GM18873 (cell line): ENCODE data around the gene OR1N2.
"Not testable (repeated sequence)": the region's sequence is repeated elsewhere in the genome, so short reads cannot be mapped to it uniquely, and the experiment has no call there.

Experiments used
- ATAC-seq: cut with Tn5 transposase; IDR thresholded peaks from one replicate; pipeline ENCODE4 v1.9.1; 2021; ENCODE audit warnings: mild to moderate bottlenecking, moderate library complexity, moderate number of reproducible peaks; ENCODE audit not compliant: unreplicated experiment, low FRiP score

The OR1N2 gene, protein sequence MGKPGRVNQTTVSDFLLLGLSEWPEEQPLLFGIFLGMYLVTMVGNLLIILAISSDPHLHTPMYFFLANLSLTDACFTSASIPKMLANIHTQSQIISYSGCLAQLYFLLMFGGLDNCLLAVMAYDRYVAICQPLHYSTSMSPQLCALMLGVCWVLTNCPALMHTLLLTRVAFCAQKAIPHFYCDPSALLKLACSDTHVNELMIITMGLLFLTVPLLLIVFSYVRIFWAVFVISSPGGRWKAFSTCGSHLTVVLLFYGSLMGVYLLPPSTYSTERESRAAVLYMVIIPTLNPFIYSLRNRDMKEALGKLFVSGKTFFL

DNA sequence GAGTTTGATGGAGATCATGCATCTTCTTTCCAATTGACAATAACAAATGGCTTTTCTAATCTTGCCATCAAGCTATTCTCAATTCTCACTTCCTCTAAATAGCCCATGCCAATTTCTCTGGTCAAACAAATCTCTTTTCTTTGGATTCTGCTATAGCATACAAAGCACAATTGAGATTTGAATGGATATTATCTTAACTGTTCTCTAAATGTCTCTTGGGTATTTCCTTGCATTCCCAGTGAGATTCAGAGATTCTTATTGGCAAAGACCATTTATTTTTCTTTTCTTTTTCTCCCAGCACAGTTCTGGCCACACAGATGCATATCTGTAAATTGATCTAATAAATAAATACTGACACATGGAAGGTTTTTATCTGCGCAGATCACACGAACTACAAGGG, at the start of gene OR1N2:
Gene OR1N2 (plus strand): TSS at position 301 of the 400 bp plus-strand sequence. CDS start 100 bp downstream, outside the sequence.
- no peak for ATAC-seq

DNA sequence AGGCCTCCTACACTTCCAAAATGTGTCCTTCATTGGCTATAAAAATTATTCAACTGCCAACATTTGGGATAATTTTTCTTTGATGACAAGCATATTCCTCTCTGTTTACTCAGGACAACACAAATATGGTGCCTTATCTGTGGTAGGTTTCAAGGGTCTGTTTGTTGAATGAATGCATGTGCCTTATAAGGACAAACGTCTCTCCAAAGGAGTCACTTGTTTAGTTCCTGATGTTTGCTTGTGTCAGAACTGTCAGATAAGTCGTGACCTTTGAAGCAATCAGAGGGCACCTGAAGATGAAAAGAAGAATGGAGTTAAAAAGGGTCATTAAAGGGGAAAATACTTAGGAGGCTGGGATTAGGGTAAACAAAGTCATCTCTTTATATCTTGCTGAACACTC, 45.9 kb upstream of the OR1N2 start:
- ATAC-seq, result no peak

DNA sequence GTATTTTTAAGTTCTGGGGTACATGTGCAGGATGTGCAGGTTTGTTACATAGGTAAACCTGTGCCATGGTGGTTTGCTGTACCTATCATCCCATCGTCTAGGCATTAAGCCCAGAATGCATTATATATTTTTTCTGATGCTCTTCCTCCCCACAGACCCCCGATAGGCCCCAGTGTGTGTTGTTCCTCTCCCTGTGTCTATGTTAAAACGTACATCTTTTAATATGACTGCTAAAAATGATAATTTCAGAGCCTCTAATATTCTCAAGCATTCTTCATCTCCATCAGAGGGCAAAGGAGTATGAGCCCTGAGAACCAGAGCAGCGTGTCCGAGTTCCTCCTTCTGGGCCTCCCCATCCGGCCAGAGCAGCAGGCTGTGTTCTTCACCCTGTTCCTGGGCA, 42.4 kb upstream of the OR1N2 start, which contains the start of gene OR1J2:
Gene OR1J2 (plus strand): TSS at position 301 of the 400 bp plus-strand sequence. CDS start 0 bp downstream, at position 301.
- no peak for ATAC-seq

GRCh38 chr9:122518226-122518625, 34.7 kb upstream of the OR1N2 start:
- ATAC-seq, result no peak

DNA sequence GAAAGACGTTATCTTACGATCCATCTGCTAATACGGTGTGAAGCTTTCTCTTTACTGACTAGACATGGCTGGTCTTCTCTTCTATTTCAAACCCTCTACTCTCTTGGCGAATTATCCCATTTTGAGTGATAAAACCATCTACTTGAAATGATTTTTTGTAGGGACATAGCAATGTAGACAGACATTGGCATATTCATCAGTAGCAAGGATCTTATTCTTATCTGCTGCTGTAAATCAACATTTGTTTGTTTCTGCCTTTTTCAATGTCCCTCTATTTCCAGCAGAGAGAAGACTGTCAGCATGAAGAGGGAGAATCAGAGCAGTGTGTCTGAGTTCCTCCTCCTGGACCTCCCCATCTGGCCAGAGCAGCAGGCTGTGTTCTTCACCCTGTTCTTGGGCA, 34.1 kb upstream of the OR1N2 start, which contains the start of gene OR1J4:
Gene OR1J4 (plus strand): TSS at position 301 of the 400 bp plus-strand sequence. CDS start 0 bp downstream, at position 301.
- ATAC-seq, result no peak

DNA sequence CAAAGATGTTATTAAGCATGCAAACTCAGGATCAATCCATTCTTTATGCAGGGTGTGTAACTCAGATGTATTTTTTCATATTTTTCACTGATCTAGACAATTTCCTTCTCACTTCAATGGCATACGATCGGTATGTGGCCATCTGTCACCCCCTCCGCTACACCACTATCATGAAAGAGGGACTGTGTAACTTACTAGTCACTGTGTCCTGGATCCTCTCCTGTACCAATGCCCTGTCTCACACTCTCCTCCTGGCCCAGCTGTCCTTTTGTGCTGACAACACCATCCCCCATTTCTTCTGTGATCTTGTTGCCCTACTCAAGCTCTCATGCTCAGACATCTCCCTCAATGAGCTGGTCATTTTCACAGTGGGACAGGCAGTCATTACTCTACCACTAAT, 33.5 kb upstream of the OR1N2 start:
- no peak for ATAC-seq

- no peak for ATAC-seq
Measured at GRCh38 chr9:122526602-122527001, 26.3 kb upstream of the OR1N2 start.

DNA sequence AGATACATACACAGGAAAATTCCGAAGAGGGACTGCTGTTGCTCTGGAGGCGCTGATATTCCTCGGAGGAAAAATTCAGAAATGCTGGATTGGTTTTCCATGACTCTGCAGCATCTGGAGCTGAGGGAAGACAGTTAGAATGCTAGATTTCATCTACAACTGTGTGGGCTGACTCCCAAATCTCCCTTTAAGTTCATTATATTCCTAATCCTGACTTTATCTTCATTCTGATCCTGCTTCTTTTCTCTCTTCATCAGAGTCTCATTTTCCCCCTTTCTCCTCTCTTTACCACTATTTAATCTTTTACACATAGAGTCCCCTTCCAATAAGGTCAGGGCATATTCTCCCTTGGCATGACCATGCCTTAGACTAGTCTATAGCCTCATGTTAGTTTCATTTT, 25.7 kb upstream of the OR1N2 start, which contains the start of gene OR1N1:
Gene OR1N1 (minus strand): TSS at position 101 of the 400 bp plus-strand sequence. CDS start 0 bp downstream, at position 101.
- no peak for ATAC-seq

- not testable (repeated sequence) for ATAC-seq
Measured at GRCh38 chr9:122531157-122531556, 21.8 kb upstream of the OR1N2 start.

DNA sequence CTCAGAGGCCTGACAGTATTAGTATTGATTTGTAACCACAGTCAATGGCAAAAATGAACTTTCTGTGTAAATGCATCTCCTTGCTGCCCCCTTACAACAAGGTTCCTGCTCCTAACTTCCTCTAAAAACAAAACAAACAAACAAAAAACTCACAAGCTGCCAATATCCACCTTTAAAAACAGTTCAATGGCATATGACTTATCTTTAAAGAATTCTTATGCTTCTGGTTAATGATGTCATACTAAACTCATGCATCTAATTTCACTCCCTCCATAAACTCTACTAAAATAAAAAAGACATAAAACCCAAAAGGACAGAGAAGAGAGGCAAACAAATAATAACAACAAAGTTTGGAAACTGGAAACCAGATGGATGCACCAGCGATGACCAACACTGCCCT, 16.8 kb upstream of the OR1N2 start:
- ATAC-seq, result no peak

GRCh38 chr9:122537066-122537465, 15.8 kb upstream of the OR1N2 start:
- ATAC-seq, result not testable (repeated sequence)

DNA sequence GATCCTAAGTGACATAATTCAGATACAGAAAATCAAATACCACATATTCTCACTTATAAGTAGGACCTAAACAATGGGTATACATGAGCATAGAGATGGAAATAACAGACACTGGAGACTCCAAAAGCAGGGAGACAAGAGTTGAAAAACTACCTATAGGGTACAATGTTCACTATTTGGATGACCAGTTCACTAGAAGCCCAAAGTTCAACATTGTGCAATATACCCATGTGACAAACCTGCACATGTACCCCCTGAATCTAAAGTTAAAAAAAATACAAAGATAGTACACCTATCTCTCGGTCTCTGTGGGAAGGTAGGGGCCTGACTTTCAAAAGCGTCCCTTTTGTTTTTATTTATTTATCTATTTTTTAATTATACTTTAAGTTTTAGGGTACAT, 14.2 kb upstream of the OR1N2 start:
- no peak for ATAC-seq

GRCh38 chr9:122546196-122546595, 6.7 kb upstream of the OR1N2 start:
- no peak for ATAC-seq

DNA sequence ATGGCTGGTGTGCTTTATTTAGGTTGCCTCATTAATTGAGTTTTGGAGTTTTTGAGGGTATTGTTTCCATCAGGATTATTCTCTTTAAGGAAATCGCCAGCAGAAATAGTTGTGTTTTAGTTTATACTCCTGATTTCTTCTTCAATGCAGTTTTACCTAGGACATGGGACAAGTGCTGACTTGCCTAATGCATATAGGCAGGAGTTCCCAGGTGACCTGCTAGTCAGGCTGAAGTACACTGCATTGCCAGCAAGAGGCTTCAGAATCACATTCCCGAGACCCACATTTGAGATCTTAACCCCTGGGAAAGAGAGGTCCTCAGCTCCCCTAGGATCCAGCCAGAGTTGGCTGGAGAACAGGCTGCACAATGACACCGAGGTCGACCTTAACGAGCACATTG, 1.5 kb upstream of the OR1N2 start:
- no peak for ATAC-seq

GRCh38 chr9:122561446-122561845, 8.5 kb downstream of the OR1N2 start:
- no peak for ATAC-seq

DNA sequence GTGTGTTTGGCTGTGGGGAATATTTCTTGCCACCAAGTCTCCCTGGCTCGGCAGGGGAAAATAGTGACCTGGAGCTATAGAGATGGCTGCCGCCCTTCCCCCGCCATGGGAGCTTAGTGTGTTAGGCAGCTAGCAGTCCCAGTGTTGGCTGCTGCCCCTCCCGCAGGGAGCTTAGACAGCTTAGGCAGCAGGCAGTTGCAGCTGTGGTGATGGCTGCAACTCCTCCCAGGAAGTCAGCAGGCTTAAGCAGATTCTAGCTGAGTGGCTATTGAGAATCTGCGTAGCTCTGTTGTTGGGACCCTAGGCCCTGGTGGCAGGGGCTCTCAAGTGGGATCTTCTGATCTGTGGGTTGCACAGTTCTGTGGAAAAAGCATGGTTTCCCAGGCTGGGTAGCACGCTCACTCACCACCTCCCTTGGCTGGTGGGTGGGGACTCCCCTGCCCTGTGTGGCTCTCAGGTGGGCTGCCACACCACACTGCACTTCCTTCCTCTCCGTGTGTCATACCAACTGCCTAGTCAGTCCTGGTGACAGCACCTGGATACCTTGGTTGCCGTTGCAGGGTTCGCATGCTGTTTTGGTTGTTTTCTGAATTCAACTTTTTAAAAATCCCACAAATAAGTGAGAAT, 9.3 kb downstream of the OR1N2 start:
- no peak for ATAC-seq

GRCh38 chr9:122567901-122568300, 15.0 kb downstream of the OR1N2 start:
- no peak for ATAC-seq

DNA sequence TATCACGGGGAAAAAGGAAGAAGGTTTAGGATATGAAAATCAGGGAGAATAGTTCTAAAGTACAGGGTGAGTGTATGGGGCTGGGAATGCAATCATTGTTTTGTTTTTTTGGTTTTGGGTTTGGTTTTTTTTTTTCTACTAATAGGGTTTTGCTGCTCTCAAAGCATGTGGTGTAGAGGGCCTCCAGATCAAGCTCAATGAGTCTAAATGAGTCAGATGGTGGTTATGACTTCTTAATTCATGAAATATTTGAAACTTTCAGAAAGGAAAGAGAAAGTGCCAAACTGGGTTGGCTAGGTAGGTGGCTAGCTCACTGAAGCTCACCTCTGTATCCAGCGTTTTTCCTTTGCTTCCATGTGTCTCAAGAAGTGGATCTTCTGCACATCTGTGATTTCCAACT, 19.5 kb downstream of the OR1N2 start:
- ATAC-seq, result no peak

DNA sequence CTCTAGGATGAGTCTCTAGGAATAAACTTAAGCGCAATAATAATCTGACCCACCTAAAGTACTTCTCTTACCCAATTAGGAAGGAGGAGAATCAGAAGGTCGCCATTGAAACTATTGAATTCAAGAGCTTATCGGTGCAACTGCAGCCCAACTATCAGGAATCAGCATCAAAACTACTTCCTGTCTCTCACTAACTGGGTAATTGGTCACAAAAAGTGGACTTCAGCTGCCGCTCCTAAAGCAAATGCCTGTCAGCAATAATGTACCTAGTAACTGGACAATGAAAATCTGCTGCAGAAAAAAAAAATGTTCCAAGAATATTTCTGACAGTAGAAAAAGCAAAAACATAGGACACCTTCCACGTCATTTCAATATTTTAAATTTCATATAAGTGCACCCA, 27.0 kb downstream of the OR1N2 start:
- no peak for ATAC-seq

GRCh38 chr9:122580360-122580759, 27.4 kb downstream of the OR1N2 start:
- ATAC-seq, result no peak

GRCh38 chr9:122583284-122583683, 30.4 kb downstream of the OR1N2 start, which contains the start of gene OR1L8:
Gene OR1L8 (minus strand): TSS chr9:122583384. CDS start chr9:122568477, 14,907 bp downstream.
- ATAC-seq, result not testable (repeated sequence)
